ENCODE results near the gene UBE2V1. TPM values are rescaled to one million over a fixed set of nuclear protein-coding genes. Genes with fewer than 3 reads are reported as not detected.
A peak's percentile ranks its signal among the peaks of the same experiment; 100 is the strongest.

Gene UBE2V1
- total RNA-seq, 1 donor from 2014 or later, result 150 TPM

GRCh38 chr20:50111120-50111828 is 1.7 kb downstream of the UBE2V1 start:
- Mint-ChIP-seq H3K27ac (peak overlapping the region; percentile 96), H3K4me1 (ENCODE audit: low read depth) (peaks cover 64% of the 10 kb centered on the region), H3K4me3 (ENCODE audit: low read depth) (peak overlapping the region; percentile 93), H3K9me3 (ENCODE audit: low read depth) (no peaks in the 10 kb centered on the region), H3K36me3 (ENCODE audit: insufficient read depth) (peaks cover 2% of the 10 kb centered on the region), H3K27me3 (no peaks in the 10 kb centered on the region)
- no peak for TF ChIP-seq CTCF (IDR thresholded peaks at IDR 0.05; ENCODE audit: unreplicated experiment)
- DNase-seq (ENCODE audit: low spot score, unreplicated experiment), result no peak

GRCh38 chr20:50110141-50111047 is 2.6 kb downstream of the UBE2V1 start:
- Mint-ChIP-seq H3K36me3 (ENCODE audit: insufficient read depth) (peaks cover 2% of the 10 kb centered on the region), H3K27ac (peak overlapping the region; percentile 91), H3K4me1 (ENCODE audit: low read depth) (peaks cover 59% of the 10 kb centered on the region), H3K4me3 (ENCODE audit: low read depth) (peak overlapping the region; percentile 3), H3K9me3 (ENCODE audit: low read depth) (no peaks in the 10 kb centered on the region), H3K27me3 (no peaks in the 10 kb centered on the region)
- no peak for DNase-seq (ENCODE audit: low spot score, unreplicated experiment)
- no peak for TF ChIP-seq CTCF (IDR thresholded peaks at IDR 0.05; ENCODE audit: unreplicated experiment)

- no peak for TF ChIP-seq CTCF (IDR thresholded peaks at IDR 0.05; ENCODE audit: unreplicated experiment)
- Mint-ChIP-seq H3K27ac (peak overlapping the region; percentile 52), H3K36me3 (ENCODE audit: insufficient read depth) (peaks cover 2% of the 10 kb centered on the region), H3K4me3 (ENCODE audit: low read depth) (no peak overlapping the region), H3K4me1 (ENCODE audit: low read depth) (peaks cover 50% of the 10 kb centered on the region), H3K27me3 (no peaks in the 10 kb centered on the region), H3K9me3 (ENCODE audit: low read depth) (no peaks in the 10 kb centered on the region)
- no peak for DNase-seq (ENCODE audit: low spot score, unreplicated experiment)
These were observed 4.3 kb downstream of the UBE2V1 start for GRCh38 chr20:50108556-50109235.

GRCh38 chr20:50107796-50108331 is 5.1 kb downstream of the UBE2V1 start:
- no peak for TF ChIP-seq CTCF (IDR thresholded peaks at IDR 0.05; ENCODE audit: unreplicated experiment)
- Mint-ChIP-seq H3K36me3 (ENCODE audit: insufficient read depth) (peaks cover 4% of the 10 kb centered on the region), H3K9me3 (ENCODE audit: low read depth) (no peaks in the 10 kb centered on the region), H3K27ac (peak overlapping the region; percentile 63), H3K4me3 (ENCODE audit: low read depth) (no peak overlapping the region), H3K27me3 (no peaks in the 10 kb centered on the region), H3K4me1 (ENCODE audit: low read depth) (peaks cover 47% of the 10 kb centered on the region)
- DNase-seq (ENCODE audit: low spot score, unreplicated experiment), result no peak

Data from progenitor cell of endocrine pancreas (in vitro differentiated cells).